HFFc6 (cell line): ENCODE results near the gene PPDPF. TPM values are rescaled to one million over a fixed set of nuclear protein-coding genes. Genes with fewer than 3 reads are reported as not detected.

Experiments used
- DNase-seq: peaks from one replicate; pipeline ENCODE4 v3.0.0-alpha.2; 2018
- H3K27ac Mint-ChIP-seq: 2 replicates; pipeline ENCODE4 v1.8.0; 2020; ENCODE audit warnings: mild to moderate bottlenecking, mixed read lengths
- H3K27me3 Mint-ChIP-seq: 2 replicates; pipeline ENCODE4 v1.8.0; 2021; ENCODE audit warnings: mild to moderate bottlenecking, moderate library complexity, mixed read lengths; ENCODE audit not compliant: insufficient read depth
- H3K36me3 Mint-ChIP-seq: 2 replicates; pipeline ENCODE4 v1.8.0; 2021; ENCODE audit warnings: low read depth, mixed read lengths
- H3K4me1 Mint-ChIP-seq: 2 replicates; pipeline ENCODE4 v1.8.0; 2020; ENCODE audit warnings: low read depth, mixed read lengths
- H3K4me3 Mint-ChIP-seq: 2 replicates; pipeline ENCODE4 v1.8.0; 2020; ENCODE audit warnings: mild to moderate bottlenecking, moderate library complexity, mixed read lengths
- H3K9me3 Mint-ChIP-seq: 2 replicates; pipeline ENCODE4 v1.8.0; 2020; ENCODE audit warnings: mild to moderate bottlenecking, mixed read lengths
- total RNA-seq, 6 experiments: library from RNA; stranded (reverse); fragmentation: NEBNext Ultra II Directional; extraction: Animal tissue kit (Norgen Biotek cat#: 25700); gene quantifications; 2 replicates in 1 of 6; 3 replicates in 5 of 6; pipeline ENCODE4 v1.2.3, GENCODE V29; 2021
- TF ChIP-seq, protein P1 (sequence below): fragments of 200-600 bp; sonication (generic); IDR thresholded peaks from 2 replicates; pipeline ENCODE4 v1.5.0; 2021; ENCODE audit warnings: antibody characterized with exemption, mild to moderate bottlenecking

Gene PPDPF
- total RNA-seq, 6 experiments from 2014 or later = 388 to 518 (median 443) TPM

DNA sequence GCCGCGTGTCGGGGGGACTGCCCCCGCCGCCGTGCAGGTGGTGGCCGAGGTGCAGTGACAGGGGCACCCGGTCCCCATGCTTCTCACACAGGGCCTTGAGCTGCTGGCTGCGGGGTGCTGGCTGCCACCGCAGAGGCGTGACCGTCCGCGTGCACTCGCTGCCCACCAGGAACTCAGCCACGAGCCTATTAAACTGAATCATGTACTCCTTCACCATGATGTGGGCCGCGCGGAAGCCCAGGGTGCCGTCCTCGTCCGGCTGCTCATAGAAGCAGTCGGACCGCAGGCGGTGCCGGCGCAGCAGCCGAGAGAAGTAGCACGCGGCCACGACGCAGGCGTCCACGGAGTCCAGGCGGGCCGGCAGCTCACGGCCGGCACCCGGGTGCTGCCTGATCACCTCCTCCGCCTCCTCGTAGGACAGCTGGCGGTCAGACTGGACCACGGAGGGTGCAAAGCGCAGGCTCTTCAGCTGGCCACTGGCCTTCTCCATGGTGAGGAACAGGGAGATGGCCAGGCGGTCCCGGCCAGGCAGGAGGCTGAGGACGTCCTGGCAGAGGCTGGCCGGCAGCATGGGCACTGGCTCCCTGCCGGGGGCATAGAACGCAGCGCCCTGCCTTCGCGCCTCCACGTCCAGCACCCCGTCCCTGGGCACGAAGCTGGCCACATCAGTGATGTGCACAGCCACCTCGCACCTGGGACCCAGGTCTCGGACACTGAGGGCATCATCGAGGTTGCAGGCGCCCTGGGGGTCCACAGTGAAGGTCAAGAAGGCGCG is 43.7 kb downstream of the PPDPF start:
- DNase-seq = no peak
- no peaks in the 10 kb centered on the region for H3K4me1 Mint-ChIP-seq
- peaks cover 4% of the 10 kb centered on the region; the same call in 1 of the 2 replicates for H3K36me3 Mint-ChIP-seq
- H3K27ac Mint-ChIP-seq = no peak overlapping the region
- TF ChIP-seq, protein P1, sequence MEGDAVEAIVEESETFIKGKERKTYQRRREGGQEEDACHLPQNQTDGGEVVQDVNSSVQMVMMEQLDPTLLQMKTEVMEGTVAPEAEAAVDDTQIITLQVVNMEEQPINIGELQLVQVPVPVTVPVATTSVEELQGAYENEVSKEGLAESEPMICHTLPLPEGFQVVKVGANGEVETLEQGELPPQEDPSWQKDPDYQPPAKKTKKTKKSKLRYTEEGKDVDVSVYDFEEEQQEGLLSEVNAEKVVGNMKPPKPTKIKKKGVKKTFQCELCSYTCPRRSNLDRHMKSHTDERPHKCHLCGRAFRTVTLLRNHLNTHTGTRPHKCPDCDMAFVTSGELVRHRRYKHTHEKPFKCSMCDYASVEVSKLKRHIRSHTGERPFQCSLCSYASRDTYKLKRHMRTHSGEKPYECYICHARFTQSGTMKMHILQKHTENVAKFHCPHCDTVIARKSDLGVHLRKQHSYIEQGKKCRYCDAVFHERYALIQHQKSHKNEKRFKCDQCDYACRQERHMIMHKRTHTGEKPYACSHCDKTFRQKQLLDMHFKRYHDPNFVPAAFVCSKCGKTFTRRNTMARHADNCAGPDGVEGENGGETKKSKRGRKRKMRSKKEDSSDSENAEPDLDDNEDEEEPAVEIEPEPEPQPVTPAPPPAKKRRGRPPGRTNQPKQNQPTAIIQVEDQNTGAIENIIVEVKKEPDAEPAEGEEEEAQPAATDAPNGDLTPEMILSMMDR = no peak
- H3K9me3 Mint-ChIP-seq = no peaks in the 10 kb centered on the region; the same call in 1 of the 2 replicates
- no peak overlapping the region for H3K4me3 Mint-ChIP-seq
- H3K27me3 Mint-ChIP-seq = no peaks in the 10 kb centered on the region

- Mint-ChIP-seq H3K27me3 (no peaks in the 10 kb centered on the region), H3K27ac (no peak overlapping the region), H3K9me3 (no peaks in the 10 kb centered on the region; the same call in 1 of the 2 replicates), H3K4me1 (no peaks in the 10 kb centered on the region), H3K36me3 (peaks cover 4% of the 10 kb centered on the region; the same call in 1 of the 2 replicates), H3K4me3 (no peak overlapping the region)
- TF ChIP-seq, protein P1 = no peak
- no peak for DNase-seq
These were observed 44.6 kb downstream of the PPDPF start for GRCh38 chr20:63565021-63565698.

- TF ChIP-seq, protein P1 = no peak
- no peak overlapping the region for H3K4me3 Mint-ChIP-seq
- no peaks in the 10 kb centered on the region for H3K9me3 Mint-ChIP-seq
- H3K27me3 Mint-ChIP-seq = no peaks in the 10 kb centered on the region
- no peaks in the 10 kb centered on the region for H3K36me3 Mint-ChIP-seq
- H3K27ac Mint-ChIP-seq = no peak overlapping the region
- no peaks in the 10 kb centered on the region for H3K4me1 Mint-ChIP-seq
- DNase-seq = no peak
These were observed 45.3 kb downstream of the PPDPF start for GRCh38 chr20:63565699-63566335.

- H3K27ac Mint-ChIP-seq = no peak overlapping the region
- no peak for DNase-seq
- TF ChIP-seq, protein P1 = no peak
- H3K27me3 Mint-ChIP-seq = no peaks in the 10 kb centered on the region
- H3K4me3 Mint-ChIP-seq = no peak overlapping the region
- no peaks in the 10 kb centered on the region for H3K36me3 Mint-ChIP-seq
- no peaks in the 10 kb centered on the region for H3K9me3 Mint-ChIP-seq
- H3K4me1 Mint-ChIP-seq = no peaks in the 10 kb centered on the region
These were observed 46.0 kb downstream of the PPDPF start for GRCh38 chr20:63566395-63567135.

DNA sequence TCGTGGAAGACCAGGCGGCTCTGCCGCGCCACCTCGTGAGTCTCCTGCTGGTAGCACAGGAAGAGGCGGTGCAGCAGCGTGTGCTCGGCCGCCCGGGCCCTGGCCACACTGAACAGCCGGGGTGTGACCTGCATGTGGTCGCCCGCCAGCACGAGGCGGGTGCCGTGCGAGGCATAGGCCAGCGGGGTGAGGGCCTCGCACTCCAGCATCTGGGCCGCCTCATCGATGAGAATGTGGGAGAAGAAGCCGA is 46.5 kb downstream of the PPDPF start:
- TF ChIP-seq, protein P1 = no peak
- no peak overlapping the region for H3K4me3 Mint-ChIP-seq
- no peaks in the 10 kb centered on the region for H3K36me3 Mint-ChIP-seq
- H3K27ac Mint-ChIP-seq = no peak overlapping the region
- H3K9me3 Mint-ChIP-seq = no peaks in the 10 kb centered on the region
- no peak for DNase-seq
- no peaks in the 10 kb centered on the region for H3K27me3 Mint-ChIP-seq
- no peaks in the 10 kb centered on the region for H3K4me1 Mint-ChIP-seq
